ENCODE measurements around the gene SCN5A. TPM values are rescaled to one million over a fixed set of nuclear protein-coding genes. Genes with fewer than 3 reads are reported as not detected.

SCN5A gene
- polyA plus RNA-seq, 1 donor from 2014 or later, result not detected

DNA sequence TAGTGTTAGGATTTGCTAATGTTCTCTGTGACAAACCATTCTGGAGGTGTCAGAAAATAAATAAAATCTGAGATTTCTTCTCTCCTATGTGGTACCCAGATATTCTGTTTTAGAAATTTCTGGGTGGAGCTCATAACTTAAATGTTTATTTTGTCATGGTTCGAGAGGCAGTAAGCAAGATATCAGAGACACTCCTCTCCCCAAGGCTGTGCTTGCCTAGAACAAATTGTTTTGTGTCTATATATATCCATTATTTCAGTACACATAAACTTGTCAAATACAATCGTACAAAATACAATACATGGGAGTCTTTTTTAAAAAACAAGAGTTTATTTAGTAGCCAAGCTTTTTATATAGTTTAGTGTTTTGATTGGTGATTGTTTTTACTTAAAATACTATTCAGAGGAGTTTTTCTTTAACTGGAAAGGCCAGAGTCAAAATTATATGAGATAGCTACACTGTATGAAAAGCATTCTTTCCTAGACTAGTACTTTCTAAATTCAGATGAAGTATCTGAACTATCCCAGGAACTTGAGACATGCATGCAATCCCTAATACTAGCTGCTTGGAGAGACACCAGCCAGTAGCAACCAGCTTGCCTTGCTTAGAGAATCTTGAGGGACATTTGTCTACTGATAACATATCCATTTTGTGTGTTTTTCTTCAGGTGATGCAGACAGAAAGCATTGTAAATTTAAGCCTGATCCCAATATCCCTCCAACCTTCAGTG is 148.6 kb downstream of the SCN5A start:
- no peaks in the 10 kb centered on the region for H4K20me1 ChIP-seq (ENCODE audit: insufficient read depth)
- H3K9ac ChIP-seq (ENCODE audit: low read length), result no peak overlapping the region
- H3K9me3 ChIP-seq (ENCODE audit: low read length), result no peaks in the 10 kb centered on the region
- H3K4me3 ChIP-seq (ENCODE audit: low read length), result no peak overlapping the region
- no peaks in the 10 kb centered on the region for H3K36me3 ChIP-seq (ENCODE audit: insufficient read depth, low read length)
- no peaks in the 10 kb centered on the region for H3K27me3 ChIP-seq (ENCODE audit: insufficient read depth, low read depth, low read length)
- H3K79me2 ChIP-seq (replicated peaks; ENCODE audit: insufficient read depth, low read length), result peaks cover 8% of the 10 kb centered on the region
- no peak overlapping the region for H2AFZ ChIP-seq (ENCODE audit: low read depth, low read length)
- H3K9me2 ChIP-seq (ENCODE audit: insufficient read depth, low read length), result no peaks in the 10 kb centered on the region
- no peak overlapping the region for H3K27ac ChIP-seq (ENCODE audit: low read length)
- TF ChIP-seq EZH2 (IDR thresholded peaks at IDR 0.05; ENCODE audit: borderline replicate concordance, insufficient read depth, low read length, poor library complexity, severe bottlenecking), result no peak
- TF ChIP-seq TAF1 (IDR thresholded peaks at IDR 0.05; ENCODE audit: low read depth), result no peak
- TF ChIP-seq, protein P1, sequence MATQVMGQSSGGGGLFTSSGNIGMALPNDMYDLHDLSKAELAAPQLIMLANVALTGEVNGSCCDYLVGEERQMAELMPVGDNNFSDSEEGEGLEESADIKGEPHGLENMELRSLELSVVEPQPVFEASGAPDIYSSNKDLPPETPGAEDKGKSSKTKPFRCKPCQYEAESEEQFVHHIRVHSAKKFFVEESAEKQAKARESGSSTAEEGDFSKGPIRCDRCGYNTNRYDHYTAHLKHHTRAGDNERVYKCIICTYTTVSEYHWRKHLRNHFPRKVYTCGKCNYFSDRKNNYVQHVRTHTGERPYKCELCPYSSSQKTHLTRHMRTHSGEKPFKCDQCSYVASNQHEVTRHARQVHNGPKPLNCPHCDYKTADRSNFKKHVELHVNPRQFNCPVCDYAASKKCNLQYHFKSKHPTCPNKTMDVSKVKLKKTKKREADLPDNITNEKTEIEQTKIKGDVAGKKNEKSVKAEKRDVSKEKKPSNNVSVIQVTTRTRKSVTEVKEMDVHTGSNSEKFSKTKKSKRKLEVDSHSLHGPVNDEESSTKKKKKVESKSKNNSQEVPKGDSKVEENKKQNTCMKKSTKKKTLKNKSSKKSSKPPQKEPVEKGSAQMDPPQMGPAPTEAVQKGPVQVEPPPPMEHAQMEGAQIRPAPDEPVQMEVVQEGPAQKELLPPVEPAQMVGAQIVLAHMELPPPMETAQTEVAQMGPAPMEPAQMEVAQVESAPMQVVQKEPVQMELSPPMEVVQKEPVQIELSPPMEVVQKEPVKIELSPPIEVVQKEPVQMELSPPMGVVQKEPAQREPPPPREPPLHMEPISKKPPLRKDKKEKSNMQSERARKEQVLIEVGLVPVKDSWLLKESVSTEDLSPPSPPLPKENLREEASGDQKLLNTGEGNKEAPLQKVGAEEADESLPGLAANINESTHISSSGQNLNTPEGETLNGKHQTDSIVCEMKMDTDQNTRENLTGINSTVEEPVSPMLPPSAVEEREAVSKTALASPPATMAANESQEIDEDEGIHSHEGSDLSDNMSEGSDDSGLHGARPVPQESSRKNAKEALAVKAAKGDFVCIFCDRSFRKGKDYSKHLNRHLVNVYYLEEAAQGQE (IDR thresholded peaks at IDR 0.05; ENCODE audit: borderline replicate concordance), result no peak
- TF ChIP-seq, protein P2, sequence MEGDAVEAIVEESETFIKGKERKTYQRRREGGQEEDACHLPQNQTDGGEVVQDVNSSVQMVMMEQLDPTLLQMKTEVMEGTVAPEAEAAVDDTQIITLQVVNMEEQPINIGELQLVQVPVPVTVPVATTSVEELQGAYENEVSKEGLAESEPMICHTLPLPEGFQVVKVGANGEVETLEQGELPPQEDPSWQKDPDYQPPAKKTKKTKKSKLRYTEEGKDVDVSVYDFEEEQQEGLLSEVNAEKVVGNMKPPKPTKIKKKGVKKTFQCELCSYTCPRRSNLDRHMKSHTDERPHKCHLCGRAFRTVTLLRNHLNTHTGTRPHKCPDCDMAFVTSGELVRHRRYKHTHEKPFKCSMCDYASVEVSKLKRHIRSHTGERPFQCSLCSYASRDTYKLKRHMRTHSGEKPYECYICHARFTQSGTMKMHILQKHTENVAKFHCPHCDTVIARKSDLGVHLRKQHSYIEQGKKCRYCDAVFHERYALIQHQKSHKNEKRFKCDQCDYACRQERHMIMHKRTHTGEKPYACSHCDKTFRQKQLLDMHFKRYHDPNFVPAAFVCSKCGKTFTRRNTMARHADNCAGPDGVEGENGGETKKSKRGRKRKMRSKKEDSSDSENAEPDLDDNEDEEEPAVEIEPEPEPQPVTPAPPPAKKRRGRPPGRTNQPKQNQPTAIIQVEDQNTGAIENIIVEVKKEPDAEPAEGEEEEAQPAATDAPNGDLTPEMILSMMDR (IDR thresholded peaks at IDR 0.05; ENCODE audit: poor library complexity, severe bottlenecking), result no peak
- TF ChIP-seq POLR2AphosphoS5 (IDR thresholded peaks at IDR 0.05), result no peak
- no peak for TF ChIP-seq RAD21 (conservative IDR thresholded peaks at IDR 0.05)
- TF ChIP-seq MXI1 (conservative IDR thresholded peaks at IDR 0.05; ENCODE audit: poor library complexity, severe bottlenecking), result no peak
- TF ChIP-seq EP300 (conservative IDR thresholded peaks at IDR 0.05; ENCODE audit: poor library complexity, severe bottlenecking), result no peak
- TF ChIP-seq SMC3 (conservative IDR thresholded peaks at IDR 0.05; ENCODE audit: poor library complexity), result no peak
- H3K4me2 ChIP-seq (ENCODE audit: low read length), result no peak overlapping the region
- H3F3A ChIP-seq (ENCODE audit: insufficient read depth, low read length, poor library complexity, severe bottlenecking), result no peaks in the 10 kb centered on the region

Small RNA genes lying within 50 kb of the gene (small RNA-seq; reads per million reads assigned to genes)
- gene RF00019, result 0 to 1.2 (median 0) reads per million in 3 experiments

Other genes with a start within 250 kb of the SCN5A start
- gene ACVR2B, start 195.8 kb downstream of the SCN5A start, polyA plus RNA-seq, result 32.3 and 33.3 TPM in 2 replicates
- gene EXOG, start 153.3 kb downstream of the SCN5A start, polyA plus RNA-seq, result 44.4 and 45.6 TPM in 2 replicates
- gene SCN10A, start 166.5 kb upstream of the SCN5A start, polyA plus RNA-seq, result not detected in 2 replicates

Data from neural cell (in vitro differentiated cells).